Lung (tissue), 12 donors: Measurements from ENCODE around the gene TRAF2. TPM values are rescaled to one million over a fixed set of nuclear protein-coding genes. Genes with fewer than 3 reads are reported as not detected.

Experiments
- ATAC-seq: fragments of 200-7000 bp; cut with Tn5 transposase; one replicate; pipeline ENCODE4 v1.9.1; 2020; ENCODE audit warnings: moderate number of reproducible peaks; ENCODE audit not compliant: insufficient read depth, low FRiP score
- DNase-seq, 3 donors: peaks; one replicate each; pipeline ENCODE4 v3.0.0-alpha.2; 2013 to 2017
- H3K27ac ChIP-seq, 2 donors: one replicate each; pipeline ENCODE4 v1.5.1; 2013; ENCODE audit warnings: mild to moderate bottlenecking in 2 of 2, moderate library complexity in 2 of 2, control low read depth in 1 of 2, inconsistent platforms in 1 of 2, low read depth in 1 of 2, low read length in 1 of 2
- H3K27me3 ChIP-seq, 3 donors: one replicate each; pipeline ENCODE4 v1.5.1; 2013; ENCODE audit warnings: low read length in 2 of 3; ENCODE audit not compliant: control insufficient read depth in 3 of 3, insufficient read depth in 3 of 3
- H3K36me3 ChIP-seq, 4 donors: one replicate each; pipeline ENCODE4 v1.5.1; 2013; ENCODE audit warnings: low read length in 4 of 4, mild to moderate bottlenecking in 1 of 4, moderate library complexity in 1 of 4; ENCODE audit not compliant: control insufficient read depth in 4 of 4, insufficient read depth in 4 of 4
- H3K4me1 ChIP-seq, 5 donors: one replicate each; pipeline ENCODE4 v1.5.1; 2013; ENCODE audit warnings: low read length in 5 of 5, mild to moderate bottlenecking in 2 of 5, moderate library complexity in 1 of 5; ENCODE audit not compliant: control insufficient read depth in 5 of 5, insufficient read depth in 5 of 5
- H3K4me3 ChIP-seq: one replicate; pipeline ENCODE4 v1.5.1; 2013; ENCODE audit warnings: mild to moderate bottlenecking, control low read depth, moderate library complexity
- H3K9ac ChIP-seq, 2 donors: one replicate each; pipeline ENCODE4 v1.5.1; 2013; ENCODE audit warnings: low read length in 2 of 2, control low read depth in 1 of 2; ENCODE audit not compliant: insufficient read depth in 1 of 2
- H3K9me3 ChIP-seq, 4 donors: one replicate each; pipeline ENCODE4 v1.5.1; 2013; ENCODE audit warnings: low read length in 3 of 4, mild to moderate bottlenecking in 1 of 4, moderate library complexity in 1 of 4; ENCODE audit not compliant: control insufficient read depth in 4 of 4, insufficient read depth in 3 of 4
- WGBS, 2 donors: extraction: QIAGEN DNeasy Blood & Tissue Kit; methylation state at CpG; one replicate each; pipeline ENCODE4 v1.1.7; 2013; 5-methylcytosine and 5-hydroxymethylcytosine counted together
- polyA plus RNA-seq, 2 donors: library from polyadenylated mRNA; stranded (reverse); fragments of 200-250 nt; gene quantifications; one replicate each; pipeline ENCODE4 v1.2.1, GENCODE V29; 2013
- total RNA-seq, 2 donors: library from RNA; depleted of rRNA in 1 of 2; stranded (reverse); fragments of >200 nt in 1 of 2; gene quantifications; one replicate each; pipeline ENCODE4 v1.2.1, GENCODE V29; 2014 to 2021
- TF ChIP-seq, protein P1 (sequence below): IDR thresholded peaks from 2 replicates; pipeline ENCODE4 v1.5.1; 2012; ENCODE audit warnings: mild to moderate bottlenecking; ENCODE audit errors: control extremely low read depth, extremely low read depth
- donor health status: control.
- donor health status: control.
- donor health status: Bipolar disorder and iron deficiency.
- donor health status: healthy.
- donor health status: DM: yes; HTN: yes; CAD: no.

The TRAF2 gene
- total and polyA plus RNA-seq, 4 donors = 11.3 to 19.1 (median 15.2) TPM

DNA sequence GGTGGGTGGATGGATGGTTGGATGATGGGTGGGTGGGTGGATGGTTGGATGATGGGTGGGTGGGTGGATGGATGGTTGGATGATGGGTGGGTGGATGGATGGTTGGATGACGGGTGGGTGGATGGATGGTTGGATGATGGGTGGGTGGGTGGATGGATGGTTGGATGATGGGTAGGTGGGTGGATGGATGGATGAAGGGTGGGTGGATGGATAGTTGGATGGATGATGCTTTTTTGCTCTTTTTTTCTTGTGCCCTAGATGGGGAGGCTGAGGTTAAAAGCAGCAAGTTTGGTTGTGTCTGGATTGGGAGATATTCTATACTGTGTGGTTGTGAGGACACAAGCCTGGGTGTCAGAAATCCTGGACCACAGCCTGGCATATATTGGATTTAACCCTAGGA is 71.1 kb downstream of the TRAF2 start:
- no peak overlapping the region for H3K4me3 ChIP-seq
- H3K9me3 ChIP-seq = no peaks in the 10 kb centered on the region
- H3K27me3 ChIP-seq = no peaks in the 10 kb centered on the region
- no peak overlapping the region for H3K9ac ChIP-seq
- DNase-seq = no peak
- no peaks in the 10 kb centered on the region for H3K36me3 ChIP-seq
- no peak for ATAC-seq
- TF ChIP-seq, protein P1, sequence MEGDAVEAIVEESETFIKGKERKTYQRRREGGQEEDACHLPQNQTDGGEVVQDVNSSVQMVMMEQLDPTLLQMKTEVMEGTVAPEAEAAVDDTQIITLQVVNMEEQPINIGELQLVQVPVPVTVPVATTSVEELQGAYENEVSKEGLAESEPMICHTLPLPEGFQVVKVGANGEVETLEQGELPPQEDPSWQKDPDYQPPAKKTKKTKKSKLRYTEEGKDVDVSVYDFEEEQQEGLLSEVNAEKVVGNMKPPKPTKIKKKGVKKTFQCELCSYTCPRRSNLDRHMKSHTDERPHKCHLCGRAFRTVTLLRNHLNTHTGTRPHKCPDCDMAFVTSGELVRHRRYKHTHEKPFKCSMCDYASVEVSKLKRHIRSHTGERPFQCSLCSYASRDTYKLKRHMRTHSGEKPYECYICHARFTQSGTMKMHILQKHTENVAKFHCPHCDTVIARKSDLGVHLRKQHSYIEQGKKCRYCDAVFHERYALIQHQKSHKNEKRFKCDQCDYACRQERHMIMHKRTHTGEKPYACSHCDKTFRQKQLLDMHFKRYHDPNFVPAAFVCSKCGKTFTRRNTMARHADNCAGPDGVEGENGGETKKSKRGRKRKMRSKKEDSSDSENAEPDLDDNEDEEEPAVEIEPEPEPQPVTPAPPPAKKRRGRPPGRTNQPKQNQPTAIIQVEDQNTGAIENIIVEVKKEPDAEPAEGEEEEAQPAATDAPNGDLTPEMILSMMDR = no peak
- peaks cover 0 to under 1% (median 0%) of the 10 kb centered on the region in 5 donors for H3K4me1 ChIP-seq
- WGBS, 2 donors = 94 to 100% methylated on average over 1 of the region's 1 CpG
- H3K27ac ChIP-seq = no peak overlapping the region

DNA sequence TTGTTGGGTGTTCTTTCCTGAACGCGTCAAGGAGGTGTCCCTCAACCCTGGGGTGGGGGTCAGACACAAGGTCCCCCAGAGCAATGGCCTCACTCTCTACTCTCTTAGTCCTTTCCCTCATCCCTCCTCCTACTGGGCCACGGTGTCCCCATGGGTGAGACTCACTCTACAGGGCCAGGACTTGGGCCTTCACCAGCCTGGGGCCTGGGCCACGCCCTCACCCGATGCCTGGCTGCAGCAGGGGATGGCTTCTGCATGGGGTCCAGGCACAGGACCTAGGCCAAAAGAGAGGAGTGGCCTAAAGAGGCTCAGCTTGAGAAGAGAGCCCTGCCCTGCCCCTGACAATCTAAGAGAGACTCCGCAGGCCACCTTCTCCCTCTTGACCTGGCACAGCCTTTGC is 71.6 kb downstream of the TRAF2 start:
- WGBS, 2 donors = 90 to 94% methylated on average over 6 of the region's 6 CpGs
- Histone ChIP-seq H3K9ac (no peak overlapping the region), H3K4me3 (no peak overlapping the region), H3K4me1 (no peaks in the 10 kb centered on the region), H3K9me3 (no peaks in the 10 kb centered on the region), H3K27ac (no peak overlapping the region), H3K36me3 (no peaks in the 10 kb centered on the region), H3K27me3 (no peaks in the 10 kb centered on the region)
- DNase-seq = no peak
- TF ChIP-seq, protein P1 = no peak
- no peak for ATAC-seq

DNA sequence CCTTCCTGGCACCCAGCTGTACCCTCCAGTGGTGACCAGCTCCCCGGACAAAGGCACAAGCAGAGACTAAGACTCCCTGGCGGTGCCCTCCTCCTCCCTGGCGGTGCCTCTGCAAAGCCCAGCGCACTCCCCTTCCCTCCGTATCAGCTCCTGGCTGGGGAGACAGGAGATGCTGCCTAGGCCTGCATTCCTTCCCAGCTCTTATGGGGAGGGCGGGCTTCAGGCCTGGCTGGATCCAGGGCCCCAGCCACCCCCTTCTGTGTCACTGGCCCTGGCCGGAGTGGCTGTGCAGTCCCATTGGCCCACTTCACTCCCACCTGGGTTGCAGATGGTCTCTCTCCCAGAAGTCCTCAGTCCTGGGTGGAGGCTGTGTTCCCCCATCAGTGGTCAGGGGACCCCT is 72.2 kb downstream of the TRAF2 start:
- WGBS, 2 donors = 86 to 93% methylated on average over 7 of the region's 7 CpGs
- Histone ChIP-seq H3K27me3 (no peaks in the 10 kb centered on the region), H3K4me3 (no peak overlapping the region), H3K9me3 (no peaks in the 10 kb centered on the region), H3K9ac (no peak overlapping the region), H3K27ac (no peak overlapping the region), H3K36me3 (no peaks in the 10 kb centered on the region), H3K4me1 (no peaks in the 10 kb centered on the region)
- ATAC-seq (no peak), DNase-seq (no peak)
- TF ChIP-seq, protein P1 = no peak
